GM21423 (cell line): ENCODE data around the gene C21orf58.

ENCODE experiments used
- ATAC-seq: cut with Tn5 transposase; IDR thresholded peaks from one replicate; pipeline ENCODE4 v1.9.1; 2021; ENCODE audit warnings: mild to moderate bottlenecking, moderate library complexity; ENCODE audit not compliant: unreplicated experiment

The C21orf58 gene

GRCh38 chr21:46354046-46354445 is 30.4 kb upstream of the C21orf58 start:
- ATAC-seq, result no peak

- ATAC-seq, result no peak
Observed at GRCh38 chr21:46352913-46353312, 29.2 kb upstream of the C21orf58 start.

- ATAC-seq, result no peak
Observed at GRCh38 chr21:46352164-46352515, 28.5 kb upstream of the C21orf58 start.

- ATAC-seq, result no peak
Observed at GRCh38 chr21:46351476-46352163, 27.9 kb upstream of the C21orf58 start.

- no peak for ATAC-seq
Observed at GRCh38 chr21:46350981-46351380, 27.3 kb upstream of the C21orf58 start.

GRCh38 chr21:46350571-46350970 is 26.9 kb upstream of the C21orf58 start:
- no peak for ATAC-seq

GRCh38 chr21:46349134-46349760 is 25.6 kb upstream of the C21orf58 start:
- ATAC-seq, result no peak

GRCh38 chr21:46347791-46348381 is 24.2 kb upstream of the C21orf58 start:
- ATAC-seq, result no peak

- ATAC-seq, result no peak
Observed at GRCh38 chr21:46347203-46347550, 23.5 kb upstream of the C21orf58 start.

GRCh38 chr21:46346296-46347202 is 22.9 kb upstream of the C21orf58 start:
- ATAC-seq, result no peak

GRCh38 chr21:46345861-46346260 is 22.2 kb upstream of the C21orf58 start:
- no peak for ATAC-seq

GRCh38 chr21:46344219-46344915 is 20.7 kb upstream of the C21orf58 start:
- ATAC-seq, result no peak

- ATAC-seq, result no peak
Observed at GRCh38 chr21:46340998-46341397, 17.3 kb upstream of the C21orf58 start.

GRCh38 chr21:46336603-46337002 is 12.9 kb upstream of the C21orf58 start:
- ATAC-seq, result no peak

- ATAC-seq, result no peak
Observed at GRCh38 chr21:46334351-46335140, 10.9 kb upstream of the C21orf58 start.

- ATAC-seq, result no peak
Observed at GRCh38 chr21:46329796-46330195, 6.1 kb upstream of the C21orf58 start.

- no peak for ATAC-seq
Observed at GRCh38 chr21:46328151-46328550, 4.5 kb upstream of the C21orf58 start.

GRCh38 chr21:46327711-46328110 is 4.0 kb upstream of the C21orf58 start:
- no peak for ATAC-seq

- ATAC-seq, result no peak
Observed at GRCh38 chr21:46326110-46326703, 2.5 kb upstream of the C21orf58 start.
